GM10266 (cell line): ENCODE results near the gene PNCK.

ENCODE experiments used
- DNase-seq: peaks from one replicate; pipeline ENCODE4 v3.0.0; 2012; ENCODE audit errors: extremely low spot score
- CTCF ChIP-seq: IDR thresholded peaks from 2 replicates; pipeline ENCODE4 v1.5.1; 2012; ENCODE audit warnings: mild to moderate bottlenecking, low read depth; ENCODE audit not compliant: control insufficient read depth, insufficient read depth; ENCODE audit errors: missing control alignments

Gene PNCK

GRCh38 chrX:153653556-153653955, 20.1 kb downstream of the PNCK start:
- TF ChIP-seq CTCF: no peak
- DNase-seq: no peak

- DNase-seq: no peak
- peak; percentile 20 for TF ChIP-seq CTCF
These were observed 22.0 kb downstream of the PNCK start for GRCh38 chrX:153651540-153652079.

- no peak for TF ChIP-seq CTCF
These were observed 22.7 kb downstream of the PNCK start for GRCh38 chrX:153650959-153651358.

GRCh38 chrX:153649915-153650782, 23.5 kb downstream of the PNCK start:
- DNase-seq: no peak
- TF ChIP-seq CTCF: no peak

More at GRCh38 chrX:153650959-153651358, 22.7 kb downstream of the PNCK start:
- no peak for DNase-seq

GRCh38 chrX:153649178-153649914, 24.3 kb downstream of the PNCK start:
- DNase-seq: peak; percentile 86
- TF ChIP-seq CTCF: peak; percentile 62

GRCh38 chrX:153648358-153649177, 25.0 kb downstream of the PNCK start:
- no peak for TF ChIP-seq CTCF
- no peak for DNase-seq
